Effector memory CD4-positive, alpha-beta T cell (primary cell): Measurements from ENCODE around the gene NT5C2.
"Not testable (repeated sequence)": the region's sequence is repeated elsewhere in the genome, so short reads cannot be mapped to it uniquely, and the experiment has no call there.

Experiments
- DNase-seq, 3 donors: peaks; one replicate each; pipeline ENCODE4 v3.0.0-alpha.2; 2020
- H3K27ac ChIP-seq: 2 replicates; pipeline ENCODE4 v1.7.0; 2013; ENCODE audit warnings: mild to moderate bottlenecking, low read length, moderate library complexity; ENCODE audit not compliant: insufficient read depth, poor library complexity, severe bottlenecking
- H3K27me3 ChIP-seq: replicated peaks from 2 replicates; pipeline ENCODE4 v1.7.0; 2013; ENCODE audit warnings: mild to moderate bottlenecking, low read length; ENCODE audit not compliant: insufficient read depth, control insufficient read depth, poor library complexity, severe bottlenecking
- H3K36me3 ChIP-seq: 2 replicates; pipeline ENCODE4 v1.7.0; 2013; ENCODE audit warnings: mild to moderate bottlenecking, low read length, moderate library complexity; ENCODE audit not compliant: control insufficient read depth, insufficient read depth
- H3K4me1 ChIP-seq: 2 replicates; pipeline ENCODE4 v1.7.0; 2013; ENCODE audit warnings: low read length, mild to moderate bottlenecking; ENCODE audit not compliant: control insufficient read depth, insufficient read depth, poor library complexity, severe bottlenecking
- H3K4me3 ChIP-seq: 2 replicates; pipeline ENCODE4 v1.7.0; 2013; ENCODE audit warnings: low read length, low read depth, mild to moderate bottlenecking; ENCODE audit not compliant: insufficient read depth, poor library complexity, severe bottlenecking
- H3K9me3 ChIP-seq: 2 replicates; pipeline ENCODE4 v1.7.0; 2013; ENCODE audit warnings: mild to moderate bottlenecking, low read length, moderate library complexity; ENCODE audit not compliant: control insufficient read depth

The NT5C2 gene

GRCh38 chr10:103069453-103070331, 123.4 kb downstream of the NT5C2 start:
- Histone ChIP-seq H3K27ac (no peak overlapping the region), H3K27me3 (no peaks in the 10 kb centered on the region), H3K4me1 (no peaks in the 10 kb centered on the region), H3K9me3 (no peaks in the 10 kb centered on the region), H3K4me3 (no peak overlapping the region), H3K36me3 (no peaks in the 10 kb centered on the region)
- DNase-seq: peak; percentile 39 to 55 (median 48)

GRCh38 chr10:103067956-103068355, 125.1 kb downstream of the NT5C2 start:
- Histone ChIP-seq H3K4me1 (no peaks in the 10 kb centered on the region), H3K4me3 (no peak overlapping the region), H3K36me3 (no peaks in the 10 kb centered on the region), H3K27me3 (no peaks in the 10 kb centered on the region), H3K27ac (no peak overlapping the region), H3K9me3 (no peaks in the 10 kb centered on the region)
- DNase-seq: no peak

GRCh38 chr10:103067484-103067883, 125.6 kb downstream of the NT5C2 start:
- no peak for DNase-seq
- H3K4me1 ChIP-seq: no peaks in the 10 kb centered on the region
- no peaks in the 10 kb centered on the region for H3K27me3 ChIP-seq
- H3K4me3 ChIP-seq: no peak overlapping the region
- H3K27ac ChIP-seq: no peak overlapping the region
- no peaks in the 10 kb centered on the region for H3K9me3 ChIP-seq
- H3K36me3 ChIP-seq: no peaks in the 10 kb centered on the region

- H3K9me3 ChIP-seq, H3K27me3 ChIP-seq, H3K27ac ChIP-seq, DNase-seq, H3K4me1 ChIP-seq, H3K36me3 ChIP-seq, H3K4me3 ChIP-seq: not testable (repeated sequence)
Measured at GRCh38 chr10:103067099-103067477, 126.0 kb downstream of the NT5C2 start.

- no peaks in the 10 kb centered on the region for H3K27me3 ChIP-seq
- no peaks in the 10 kb centered on the region for H3K4me1 ChIP-seq
- H3K36me3 ChIP-seq: no peaks in the 10 kb centered on the region
- H3K4me3 ChIP-seq: no peak overlapping the region
- DNase-seq: no peak
- H3K9me3 ChIP-seq: no peaks in the 10 kb centered on the region
- no peak overlapping the region for H3K27ac ChIP-seq
Measured at GRCh38 chr10:103066141-103067098, 126.7 kb downstream of the NT5C2 start.

- Histone ChIP-seq H3K27me3 (no peaks in the 10 kb centered on the region), H3K36me3 (no peaks in the 10 kb centered on the region), H3K4me3 (no peak overlapping the region)
Measured at GRCh38 chr10:103064956-103065355, 128.1 kb downstream of the NT5C2 start.

GRCh38 chr10:103062854-103063590, 130.1 kb downstream of the NT5C2 start:
- Histone ChIP-seq H3K36me3 (no peaks in the 10 kb centered on the region), H3K27ac (no peak overlapping the region), H3K4me3 (no peak overlapping the region), H3K27me3 (no peaks in the 10 kb centered on the region), H3K9me3 (no peaks in the 10 kb centered on the region), H3K4me1 (no peaks in the 10 kb centered on the region)
- no peak for DNase-seq

More at GRCh38 chr10:103064956-103065355, 128.1 kb downstream of the NT5C2 start:
- Histone ChIP-seq H3K27ac (no peak overlapping the region), H3K4me1 (no peaks in the 10 kb centered on the region), H3K9me3 (no peaks in the 10 kb centered on the region)
- no peak for DNase-seq

- H3K4me1 ChIP-seq: no peaks in the 10 kb centered on the region
- no peak for DNase-seq
- no peak overlapping the region for H3K4me3 ChIP-seq
- H3K27ac ChIP-seq: no peak overlapping the region
- no peaks in the 10 kb centered on the region for H3K27me3 ChIP-seq
- no peaks in the 10 kb centered on the region for H3K36me3 ChIP-seq
- H3K9me3 ChIP-seq: no peaks in the 10 kb centered on the region
Measured at GRCh38 chr10:103060575-103060974, 132.5 kb downstream of the NT5C2 start.

- Histone ChIP-seq H3K4me3 (no peak overlapping the region), H3K27me3 (no peaks in the 10 kb centered on the region), H3K9me3 (no peaks in the 10 kb centered on the region), H3K27ac (no peak overlapping the region), H3K36me3 (no peaks in the 10 kb centered on the region), H3K4me1 (peaks cover 6% of the 10 kb centered on the region)
- no peak for DNase-seq
Measured at GRCh38 chr10:103058034-103058433, 135.0 kb downstream of the NT5C2 start.
